Measurements from ENCODE around the gene ADAMTS15.

DNA sequence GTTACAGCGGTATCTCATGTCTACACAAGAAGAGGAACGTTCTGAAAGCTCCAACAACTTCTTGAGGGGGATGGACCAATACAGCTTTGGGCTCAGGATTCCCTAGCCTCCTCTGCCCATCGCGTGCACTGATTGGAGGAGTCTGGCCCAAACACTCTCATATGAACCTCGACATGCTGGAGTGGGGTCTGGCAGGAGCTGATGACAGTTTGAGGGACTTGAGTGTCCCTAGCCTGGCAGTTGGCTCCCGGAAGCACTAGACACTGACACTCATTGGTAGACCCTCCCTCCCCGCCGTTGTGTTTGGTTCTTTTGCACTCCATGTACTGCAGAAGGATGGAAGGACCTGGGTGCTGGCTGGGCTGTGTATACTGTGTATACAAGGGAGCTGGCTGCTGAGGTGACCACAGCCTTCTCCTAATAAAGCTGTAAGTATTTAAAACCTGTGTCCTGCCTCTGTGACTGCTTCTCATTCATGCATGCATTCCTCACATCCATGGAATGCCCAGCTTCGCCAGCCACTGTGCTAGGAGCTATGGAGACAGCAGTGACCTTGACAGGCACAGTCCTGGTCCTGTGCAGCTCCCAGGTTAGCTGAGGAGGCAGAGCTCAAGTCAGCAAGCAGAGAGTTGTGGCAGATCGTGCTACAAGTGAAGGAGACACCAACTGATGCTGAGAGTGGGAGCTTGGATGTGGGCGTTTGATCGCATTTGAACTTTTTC, 27.9 kb downstream of the ADAMTS15 start:
- TF ChIP-seq, protein P1, sequence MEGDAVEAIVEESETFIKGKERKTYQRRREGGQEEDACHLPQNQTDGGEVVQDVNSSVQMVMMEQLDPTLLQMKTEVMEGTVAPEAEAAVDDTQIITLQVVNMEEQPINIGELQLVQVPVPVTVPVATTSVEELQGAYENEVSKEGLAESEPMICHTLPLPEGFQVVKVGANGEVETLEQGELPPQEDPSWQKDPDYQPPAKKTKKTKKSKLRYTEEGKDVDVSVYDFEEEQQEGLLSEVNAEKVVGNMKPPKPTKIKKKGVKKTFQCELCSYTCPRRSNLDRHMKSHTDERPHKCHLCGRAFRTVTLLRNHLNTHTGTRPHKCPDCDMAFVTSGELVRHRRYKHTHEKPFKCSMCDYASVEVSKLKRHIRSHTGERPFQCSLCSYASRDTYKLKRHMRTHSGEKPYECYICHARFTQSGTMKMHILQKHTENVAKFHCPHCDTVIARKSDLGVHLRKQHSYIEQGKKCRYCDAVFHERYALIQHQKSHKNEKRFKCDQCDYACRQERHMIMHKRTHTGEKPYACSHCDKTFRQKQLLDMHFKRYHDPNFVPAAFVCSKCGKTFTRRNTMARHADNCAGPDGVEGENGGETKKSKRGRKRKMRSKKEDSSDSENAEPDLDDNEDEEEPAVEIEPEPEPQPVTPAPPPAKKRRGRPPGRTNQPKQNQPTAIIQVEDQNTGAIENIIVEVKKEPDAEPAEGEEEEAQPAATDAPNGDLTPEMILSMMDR (IDR thresholded peaks at IDR 0.05): no peak
- TF ChIP-seq POLR2A (IDR thresholded peaks at IDR 0.05): no peak

Data from tibial nerve (tissue), 3 donors.